Panc1 (cell line): ENCODE measurements around the gene C19orf38. TPM values are rescaled to one million over a fixed set of nuclear protein-coding genes. Genes with fewer than 3 reads are reported as not detected.

Source experiments
- ATAC-seq: fragments of 200-7000 bp; cut with Tn5 transposase; 2 replicates; pipeline ENCODE4 v1.9.1; 2020; ENCODE audit warnings: mild to moderate bottlenecking, moderate library complexity
- BruUV-seq: library from RNA; stranded (reverse); fragments of 400-500 nt; replicated peaks from 2 replicates; lab custom pipeline; 2021; lab: Mats Ljungman, UMichigan
- CTCF ChIA-PET: fragments of 300-600 bp; sonication (Branson Sonifier 250); formaldehyde crosslinking; loops from one replicate; lab custom pipeline; 2022; ENCODE audit warnings: antibody characterized with exemption; lab: Charles Lee
- POLR2A ChIA-PET: fragments of 300-600 bp; sonication (Branson Sonifier 250); formaldehyde crosslinking; loops from one replicate; lab custom pipeline; 2022; ENCODE audit warnings: antibody characterized with exemption; lab: Charles Lee
- DNase-seq: peaks from one replicate; pipeline ENCODE4 v3.0.0-alpha.2; 2010; ENCODE audit warnings: low read depth, low spot score
- H3K27ac ChIP-seq: 2 replicates; pipeline ENCODE4 v1.5.1; 2011; ENCODE audit warnings: mild to moderate bottlenecking, low read length, inconsistent platforms
- H3K27me3 ChIP-seq: fragments of 200-500 bp; sonication (Bioruptor generic); 2 replicates; pipeline ENCODE4 v1.6.0; 2014; ENCODE audit warnings: low read length, inconsistent platforms; ENCODE audit not compliant: control insufficient read depth, insufficient read depth
- H3K36me3 ChIP-seq: fragments of 200-500 bp; sonication (Bioruptor generic); 2 replicates; pipeline ENCODE4 v1.5.1; 2014; ENCODE audit warnings: inconsistent platforms, mild to moderate bottlenecking, low read length, moderate library complexity; ENCODE audit not compliant: control insufficient read depth, insufficient read depth
- H3K4me1 ChIP-seq: 2 replicates; pipeline ENCODE4 v1.5.1; 2011; ENCODE audit warnings: inconsistent platforms, mild to moderate bottlenecking, low read length, moderate library complexity; ENCODE audit not compliant: control insufficient read depth, insufficient read depth
- H3K4me3 ChIP-seq, 2 experiments: 2 replicates each; pipeline ENCODE4 v1.5.1; 2011 to 2012; ENCODE audit warnings: low read depth in 2 of 2, low read length in 2 of 2, mild to moderate bottlenecking in 2 of 2, inconsistent platforms in 1 of 2, moderate library complexity in 1 of 2
- H3K9me3 ChIP-seq: fragments of 200-500 bp; sonication (Bioruptor generic); 2 replicates; pipeline ENCODE4 v1.5.1; 2014; ENCODE audit warnings: low read depth, mild to moderate bottlenecking, inconsistent platforms, low read length, moderate library complexity; ENCODE audit not compliant: control insufficient read depth, insufficient read depth
- POLR2AphosphoS5 ChIP-seq: IDR thresholded peaks from 2 replicates; pipeline ENCODE4 v1.6.1; 2012; ENCODE audit warnings: mild to moderate bottlenecking, low read depth, low read length, moderate library complexity
- SIN3A ChIP-seq: IDR thresholded peaks from 2 replicates; pipeline ENCODE4 v1.6.1; 2012; ENCODE audit warnings: low read depth, mild to moderate bottlenecking, low read length, moderate library complexity, borderline replicate concordance; ENCODE audit not compliant: insufficient read depth
- TCF7L2 ChIP-seq: IDR thresholded peaks from 2 replicates; pipeline ENCODE4 v1.6.1; 2011; ENCODE audit warnings: mild to moderate bottlenecking, low read depth, low read length, inconsistent platforms
- in situ Hi-C: cut with HindIII; loops from 2 replicates; pipeline ENCODE4 v1.10.0; 2016; ENCODE audit warnings: low sequenced_read_pairs, low pct_unique_long_range_greater_than_20kb
- intact Hi-C: fragments of 100-400 bp; cut with micrococcal nuclease; formaldehyde crosslinking; loops from one replicate; pipeline ENCODE4 v1.10.0; 2022; ENCODE audit not compliant: unreplicated experiment
- total RNA-seq: library from RNA; stranded (reverse); gene quantifications from one replicate; pipeline ENCODE4 v1.2.1, GENCODE V29; 2021; ENCODE audit not compliant: unreplicated experiment
- TF ChIP-seq, protein P1 (sequence below), 2 experiments: IDR thresholded peaks; 2 replicates each; pipeline ENCODE4 v1.6.1; 2011 to 2012; ENCODE audit warnings: low read depth in 2 of 2, control low read depth in 1 of 2, low read length in 1 of 2, mild to moderate bottlenecking in 1 of 2, moderate library complexity in 1 of 2; ENCODE audit not compliant: insufficient read depth in 1 of 2
- TF ChIP-seq, protein P2 (sequence below): fragments of 450-650 bp; IDR thresholded peaks from 2 replicates; pipeline ENCODE4 v1.5.1; 2017; ENCODE audit warnings: mild to moderate bottlenecking

The C19orf38 gene
- total RNA-seq, 1 experiment from 2014 or later = not detected

DNA sequence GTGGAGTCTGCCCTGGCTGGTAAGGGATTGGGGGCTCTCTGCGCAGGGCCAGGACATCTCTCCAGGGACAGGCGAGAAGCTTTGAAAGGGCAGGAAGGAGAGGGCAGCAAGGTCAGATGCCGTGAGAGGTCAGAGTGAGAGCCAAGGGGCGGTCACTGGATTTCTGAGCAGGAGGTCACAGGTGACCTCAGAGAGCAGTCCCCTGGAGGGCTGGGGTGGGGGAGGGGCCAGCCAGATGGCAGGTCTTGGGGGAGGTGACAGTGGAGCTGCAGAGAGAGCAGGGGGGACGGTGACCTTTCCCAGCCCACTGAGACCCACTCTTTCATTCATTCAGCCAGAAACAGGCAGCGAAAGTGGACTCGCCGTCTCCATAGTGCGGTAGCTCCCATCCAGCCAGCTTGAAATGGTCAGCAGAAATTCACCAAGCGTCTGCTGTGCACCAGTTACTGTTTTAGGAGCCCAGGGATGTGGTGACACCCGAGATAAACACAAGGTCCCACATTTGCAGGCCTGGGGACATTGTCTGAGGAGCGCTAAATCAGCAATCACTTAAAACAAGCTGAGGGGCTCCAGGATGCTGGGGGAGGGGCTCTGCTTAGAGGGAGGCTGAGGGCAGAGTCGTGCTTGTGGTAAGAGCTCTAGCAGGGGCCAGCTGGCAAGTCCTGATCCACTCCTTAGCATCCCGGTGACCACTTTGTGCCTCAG, 33.3 kb downstream of the C19orf38 start:
- Histone ChIP-seq H3K9me3 (no peaks in the 10 kb centered on the region), H3K36me3 (no peaks in the 10 kb centered on the region), H3K27ac (no peak overlapping the region), H3K4me3 (no peak overlapping the region), H3K27me3 (no peaks in the 10 kb centered on the region), H3K4me1 (0 out of 2 replicates have a peak, but pooled peaks cover 6% of the 10 kb centered on the region)
- CTCF ChIA-PET = interaction anchor here (0.7 kb wide), 1 partner anchor 46 kb away, joined by 9 read pairs; no protein-coding TSS in a partner anchor
- ATAC-seq (no peak), DNase-seq (no peak)
- TF ChIP-seq, protein P1, sequence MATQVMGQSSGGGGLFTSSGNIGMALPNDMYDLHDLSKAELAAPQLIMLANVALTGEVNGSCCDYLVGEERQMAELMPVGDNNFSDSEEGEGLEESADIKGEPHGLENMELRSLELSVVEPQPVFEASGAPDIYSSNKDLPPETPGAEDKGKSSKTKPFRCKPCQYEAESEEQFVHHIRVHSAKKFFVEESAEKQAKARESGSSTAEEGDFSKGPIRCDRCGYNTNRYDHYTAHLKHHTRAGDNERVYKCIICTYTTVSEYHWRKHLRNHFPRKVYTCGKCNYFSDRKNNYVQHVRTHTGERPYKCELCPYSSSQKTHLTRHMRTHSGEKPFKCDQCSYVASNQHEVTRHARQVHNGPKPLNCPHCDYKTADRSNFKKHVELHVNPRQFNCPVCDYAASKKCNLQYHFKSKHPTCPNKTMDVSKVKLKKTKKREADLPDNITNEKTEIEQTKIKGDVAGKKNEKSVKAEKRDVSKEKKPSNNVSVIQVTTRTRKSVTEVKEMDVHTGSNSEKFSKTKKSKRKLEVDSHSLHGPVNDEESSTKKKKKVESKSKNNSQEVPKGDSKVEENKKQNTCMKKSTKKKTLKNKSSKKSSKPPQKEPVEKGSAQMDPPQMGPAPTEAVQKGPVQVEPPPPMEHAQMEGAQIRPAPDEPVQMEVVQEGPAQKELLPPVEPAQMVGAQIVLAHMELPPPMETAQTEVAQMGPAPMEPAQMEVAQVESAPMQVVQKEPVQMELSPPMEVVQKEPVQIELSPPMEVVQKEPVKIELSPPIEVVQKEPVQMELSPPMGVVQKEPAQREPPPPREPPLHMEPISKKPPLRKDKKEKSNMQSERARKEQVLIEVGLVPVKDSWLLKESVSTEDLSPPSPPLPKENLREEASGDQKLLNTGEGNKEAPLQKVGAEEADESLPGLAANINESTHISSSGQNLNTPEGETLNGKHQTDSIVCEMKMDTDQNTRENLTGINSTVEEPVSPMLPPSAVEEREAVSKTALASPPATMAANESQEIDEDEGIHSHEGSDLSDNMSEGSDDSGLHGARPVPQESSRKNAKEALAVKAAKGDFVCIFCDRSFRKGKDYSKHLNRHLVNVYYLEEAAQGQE (IDR thresholded peaks at IDR 0.05; ENCODE audit: insufficient read depth in 1 of 2, low read depth in 2 of 2, low read length in 1 of 2) = no peak
- TF ChIP-seq TCF7L2 (no peak), POLR2AphosphoS5 (no peak), SIN3A (no peak)
- in situ Hi-C loops (no loop called here), intact Hi-C loops (no loop called here)
- POLR2A ChIA-PET = interaction anchor here (0.8 kb wide), 1 partner anchor 47 kb away, joined by 3 read pairs; no protein-coding TSS in a partner anchor
- no TSS peak for BruUV-seq

DNA sequence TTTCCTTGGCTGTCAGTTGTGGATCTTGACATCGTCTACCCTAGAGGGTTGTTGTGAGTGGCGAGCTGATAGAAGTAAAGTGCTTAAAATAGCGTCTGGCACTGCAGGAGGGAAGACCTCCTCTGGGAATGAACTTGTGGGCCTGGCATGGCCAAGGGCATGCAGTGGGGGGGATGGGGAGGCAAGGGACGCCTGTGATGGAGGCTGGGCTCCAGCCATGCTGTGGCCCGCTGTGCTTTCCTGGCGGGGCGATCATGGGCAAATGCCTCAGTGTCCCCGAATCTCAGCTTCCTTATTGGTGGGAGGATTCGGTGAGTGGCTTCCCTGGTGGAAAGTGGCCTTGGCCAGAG, 33.9 kb downstream of the C19orf38 start:
- no peak overlapping the region for H3K27ac ChIP-seq
- CTCF ChIA-PET = interaction anchor here (0.7 kb wide), 1 partner anchor 46 kb away, joined by 9 read pairs; no protein-coding TSS in a partner anchor
- no TSS peak for BruUV-seq
- TF ChIP-seq, protein P1 (IDR thresholded peaks at IDR 0.05; ENCODE audit: insufficient read depth in 1 of 2, low read depth in 2 of 2, low read length in 1 of 2) = no peak
- TF ChIP-seq POLR2AphosphoS5 (no peak), SIN3A (no peak), TCF7L2 (no peak)
- TF ChIP-seq, protein P2, sequence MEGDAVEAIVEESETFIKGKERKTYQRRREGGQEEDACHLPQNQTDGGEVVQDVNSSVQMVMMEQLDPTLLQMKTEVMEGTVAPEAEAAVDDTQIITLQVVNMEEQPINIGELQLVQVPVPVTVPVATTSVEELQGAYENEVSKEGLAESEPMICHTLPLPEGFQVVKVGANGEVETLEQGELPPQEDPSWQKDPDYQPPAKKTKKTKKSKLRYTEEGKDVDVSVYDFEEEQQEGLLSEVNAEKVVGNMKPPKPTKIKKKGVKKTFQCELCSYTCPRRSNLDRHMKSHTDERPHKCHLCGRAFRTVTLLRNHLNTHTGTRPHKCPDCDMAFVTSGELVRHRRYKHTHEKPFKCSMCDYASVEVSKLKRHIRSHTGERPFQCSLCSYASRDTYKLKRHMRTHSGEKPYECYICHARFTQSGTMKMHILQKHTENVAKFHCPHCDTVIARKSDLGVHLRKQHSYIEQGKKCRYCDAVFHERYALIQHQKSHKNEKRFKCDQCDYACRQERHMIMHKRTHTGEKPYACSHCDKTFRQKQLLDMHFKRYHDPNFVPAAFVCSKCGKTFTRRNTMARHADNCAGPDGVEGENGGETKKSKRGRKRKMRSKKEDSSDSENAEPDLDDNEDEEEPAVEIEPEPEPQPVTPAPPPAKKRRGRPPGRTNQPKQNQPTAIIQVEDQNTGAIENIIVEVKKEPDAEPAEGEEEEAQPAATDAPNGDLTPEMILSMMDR = no peak
- DNase-seq (no peak), ATAC-seq (no peak)
- in situ Hi-C loops = no loop called here
- POLR2A ChIA-PET = no interaction called here
- intact Hi-C loops = no loop called here
- H3K4me3 ChIP-seq = no peak overlapping the region
- H3K9me3 ChIP-seq = no peaks in the 10 kb centered on the region
- 0 out of 2 replicates have a peak, but pooled peaks cover 6% of the 10 kb centered on the region for H3K4me1 ChIP-seq
- no peaks in the 10 kb centered on the region for H3K36me3 ChIP-seq
- H3K27me3 ChIP-seq = no peaks in the 10 kb centered on the region
